NCI-H774 (cell line): ENCODE results near the gene NDUFC1.
"Not testable (repeated sequence)": the region's sequence is repeated elsewhere in the genome, so short reads cannot be mapped to it uniquely, and the experiment has no call there.

ENCODE experiments used
- DNase-seq: peaks from one replicate; lab custom pipeline; 2025; lab: John Stamatoyannopoulos, UW

Gene NDUFC1

DNA sequence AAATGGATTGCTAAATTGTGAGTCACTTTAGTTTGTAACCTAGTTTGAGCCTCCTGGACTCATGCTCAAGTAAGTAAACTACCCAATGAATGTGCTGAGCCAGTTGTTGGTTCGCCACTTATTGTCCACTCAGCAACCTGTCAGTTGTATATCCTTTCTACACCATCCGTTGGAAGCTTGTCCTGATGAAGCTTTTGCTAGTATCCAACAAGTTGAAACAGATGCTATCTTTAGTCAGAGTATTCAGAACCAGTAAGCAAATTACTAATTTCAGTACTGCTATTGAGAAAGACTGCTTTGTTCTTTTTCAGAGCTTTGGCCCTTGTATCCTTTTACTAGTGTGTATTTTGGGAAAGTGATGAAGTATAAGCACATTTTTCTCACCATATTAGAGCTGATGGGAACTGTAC lies 5.3 kb downstream of the NDUFC1 start:
- no peak for DNase-seq

DNA sequence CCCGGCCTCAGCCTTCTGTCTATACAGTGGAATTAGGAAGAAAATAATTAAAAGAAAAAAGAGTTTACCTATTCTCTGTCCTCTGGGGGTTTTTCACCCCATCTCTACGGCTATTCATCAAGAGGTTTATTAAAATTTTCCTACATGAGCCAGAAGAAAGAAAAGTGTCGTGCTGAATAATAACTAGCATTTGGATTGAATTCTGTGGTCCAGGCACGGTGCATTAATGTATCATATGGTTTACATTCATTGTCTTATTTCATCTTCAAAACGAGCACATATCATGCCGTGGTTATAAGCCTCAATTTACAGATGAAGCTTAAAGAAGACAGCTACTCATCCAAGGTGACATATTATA lies 6.4 kb downstream of the NDUFC1 start:
- DNase-seq: no peak

DNA sequence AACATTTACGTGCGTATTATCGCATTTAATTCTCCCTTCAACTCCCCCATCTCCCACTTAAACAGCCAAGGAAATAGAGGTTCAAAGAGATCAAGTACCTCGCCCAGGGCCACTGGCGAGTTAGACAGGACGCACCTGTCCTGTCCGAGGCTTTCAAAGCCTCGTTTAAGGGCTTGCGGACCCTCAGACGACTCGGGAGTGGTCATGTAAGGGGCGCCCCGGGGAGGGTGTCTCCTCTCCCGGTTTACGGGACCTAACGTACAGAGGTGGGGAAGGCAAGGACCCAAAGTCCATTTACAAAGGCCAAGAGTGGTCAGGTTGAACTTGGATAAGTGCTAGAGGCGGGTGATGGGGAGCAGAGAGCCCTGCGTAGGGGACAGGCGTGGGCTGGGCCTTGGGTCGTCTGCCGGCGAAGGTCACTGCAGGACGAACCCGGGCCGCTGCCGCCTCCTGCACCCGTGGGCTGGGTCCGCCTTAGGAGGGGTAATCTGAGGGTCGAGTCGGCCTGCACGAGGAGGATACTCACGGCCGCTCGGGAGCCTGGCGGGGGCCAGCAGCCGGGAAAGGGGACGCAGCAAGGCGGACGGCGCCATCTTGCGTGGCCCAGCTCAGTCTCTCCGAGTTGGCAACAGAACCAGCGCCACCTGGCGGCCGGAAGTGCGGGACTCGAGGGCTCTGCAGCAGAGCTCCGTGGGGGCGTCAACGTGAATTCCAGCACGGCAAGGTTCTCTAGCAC lies 6.9 kb downstream of the NDUFC1 start:
- DNase-seq: peak; percentile 74

DNA sequence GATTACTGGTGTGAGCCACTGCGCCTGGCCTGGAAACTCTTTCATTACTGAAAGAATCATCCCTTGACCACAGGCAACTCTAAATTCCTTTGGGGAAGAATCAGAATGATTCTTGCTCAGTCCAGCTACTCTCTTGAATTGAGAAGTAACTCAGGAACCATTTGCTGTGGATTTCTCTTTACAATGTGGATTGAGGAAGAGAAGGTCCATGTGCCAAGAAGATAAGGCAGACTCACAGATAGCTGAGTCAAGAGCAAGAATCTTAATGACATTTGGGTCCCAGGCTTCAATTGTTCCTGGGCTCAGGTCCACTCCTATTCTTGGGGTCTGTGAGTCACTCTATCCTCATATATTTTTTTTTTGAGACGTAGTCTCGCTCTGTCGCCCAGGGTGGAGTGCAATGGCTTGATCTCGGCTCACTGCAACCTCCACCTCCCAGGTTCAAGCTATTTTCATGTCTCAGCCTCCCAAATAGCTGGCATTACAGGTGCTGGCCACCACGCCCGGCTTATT lies 16.0 kb downstream of the NDUFC1 start:
- DNase-seq: no peak

- no peak for DNase-seq
Observed at GRCh38 chr4:139282721-139283075, 19.6 kb downstream of the NDUFC1 start.

DNA sequence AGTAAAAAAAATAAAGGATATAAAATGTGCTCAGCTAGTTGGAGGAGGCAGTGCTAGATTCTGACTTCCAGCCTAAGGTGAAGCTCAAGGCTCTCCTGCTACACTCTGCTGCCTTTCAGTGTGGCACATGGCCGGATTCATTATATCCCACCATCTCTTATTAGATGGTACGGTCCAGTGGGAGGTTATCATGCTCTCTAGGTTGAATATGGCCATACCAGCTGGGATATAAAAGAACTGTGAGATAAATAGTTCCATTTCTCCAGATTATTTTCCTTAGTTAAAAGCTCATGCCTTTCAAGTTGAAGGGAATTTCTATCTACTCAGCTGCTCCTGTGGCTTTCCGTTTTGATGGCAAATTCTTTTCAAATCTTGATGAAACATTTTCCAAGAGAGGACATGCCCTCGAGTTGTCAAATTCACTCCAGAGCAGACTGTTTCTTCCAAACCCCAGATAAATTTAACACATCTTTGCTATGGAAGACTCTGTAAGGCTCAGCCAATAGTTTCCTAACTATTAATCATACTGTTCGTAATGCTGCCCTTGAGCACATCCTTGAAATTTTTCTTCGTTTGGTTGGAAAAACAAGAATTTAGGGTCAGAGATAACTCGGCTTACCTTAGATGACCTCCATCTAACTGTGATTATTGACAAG lies 20.1 kb downstream of the NDUFC1 start:
- no peak for DNase-seq

- no peak for DNase-seq
Observed at GRCh38 chr4:139279760-139280620, 22.3 kb downstream of the NDUFC1 start, which contains the start of gene MGARP. Gene MGARP (minus strand): TSS chr4:139280225. CDS start chr4:139280158, 67 bp downstream.

GRCh38 chr4:139278912-139279759 lies 23.1 kb downstream of the NDUFC1 start:
- DNase-seq: no peak

GRCh38 chr4:139278485-139278884 lies 23.8 kb downstream of the NDUFC1 start:
- no peak for DNase-seq

DNA sequence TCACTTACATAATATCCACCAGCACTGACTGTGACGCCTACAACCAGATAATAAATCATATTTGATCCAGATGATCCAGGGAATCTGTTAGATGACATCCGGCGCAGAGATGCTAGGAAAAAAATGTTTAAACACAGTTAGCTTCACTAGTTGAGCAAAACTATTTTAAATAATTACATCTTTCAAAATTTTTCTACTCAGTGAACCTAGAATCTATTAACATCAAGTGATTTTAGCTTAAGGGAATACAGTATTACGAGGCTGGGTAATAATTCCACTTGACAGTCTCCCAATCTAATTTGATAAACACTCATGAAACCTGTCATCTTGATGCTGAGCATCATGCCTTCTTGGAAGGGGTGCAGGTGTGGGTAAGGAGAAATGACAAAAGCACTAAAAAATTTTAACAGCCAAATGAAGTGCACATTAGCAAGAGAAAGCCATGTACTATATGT lies 27.0 kb downstream of the NDUFC1 start:
- DNase-seq: no peak

- no peak for DNase-seq
Observed at GRCh38 chr4:139274790-139275189, 27.5 kb downstream of the NDUFC1 start.

DNA sequence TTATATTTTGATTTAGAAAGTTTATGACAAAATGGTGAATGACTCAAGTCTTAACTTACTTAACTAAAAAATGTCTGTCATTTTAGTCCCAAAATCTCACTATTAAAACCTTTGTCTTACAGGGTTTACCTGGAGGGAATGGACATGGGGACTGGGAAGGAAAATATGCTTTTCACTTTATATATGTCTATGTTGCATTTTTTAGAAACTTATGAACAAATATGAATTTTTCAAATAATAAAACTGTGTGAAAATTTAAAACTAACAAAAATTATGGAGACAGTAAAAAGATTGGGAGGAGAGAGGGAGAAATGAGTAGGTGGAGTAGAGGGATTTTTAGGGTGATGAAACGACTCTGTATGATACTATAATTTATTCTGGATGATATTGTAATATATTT lies 28.4 kb downstream of the NDUFC1 start:
- DNase-seq: no peak

- no peak for DNase-seq
Observed at GRCh38 chr4:139267301-139267700, 35.0 kb downstream of the NDUFC1 start.

GRCh38 chr4:139266583-139267257 lies 35.6 kb downstream of the NDUFC1 start:
- no peak for DNase-seq

- DNase-seq: no peak
Observed at GRCh38 chr4:139266208-139266582, 36.1 kb downstream of the NDUFC1 start.

DNA sequence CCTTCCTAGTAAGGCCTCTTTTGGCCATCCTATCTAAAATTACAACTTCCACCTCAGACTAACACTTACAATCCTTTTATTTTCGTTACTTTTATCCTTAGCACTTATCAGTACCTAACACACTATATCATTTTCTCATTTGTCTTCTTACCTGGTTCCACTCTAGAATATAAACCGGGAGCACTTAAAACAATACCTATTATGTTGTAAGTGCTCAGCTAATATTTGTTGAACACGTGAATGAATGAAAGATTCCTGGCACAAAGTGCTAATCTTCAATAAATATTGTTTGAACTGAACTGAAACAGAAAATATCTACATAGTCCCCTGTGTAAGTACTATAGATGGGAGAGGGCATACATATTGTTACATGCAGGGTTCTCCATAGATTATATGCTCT lies 36.6 kb downstream of the NDUFC1 start:
- DNase-seq: peak; percentile 5

DNA sequence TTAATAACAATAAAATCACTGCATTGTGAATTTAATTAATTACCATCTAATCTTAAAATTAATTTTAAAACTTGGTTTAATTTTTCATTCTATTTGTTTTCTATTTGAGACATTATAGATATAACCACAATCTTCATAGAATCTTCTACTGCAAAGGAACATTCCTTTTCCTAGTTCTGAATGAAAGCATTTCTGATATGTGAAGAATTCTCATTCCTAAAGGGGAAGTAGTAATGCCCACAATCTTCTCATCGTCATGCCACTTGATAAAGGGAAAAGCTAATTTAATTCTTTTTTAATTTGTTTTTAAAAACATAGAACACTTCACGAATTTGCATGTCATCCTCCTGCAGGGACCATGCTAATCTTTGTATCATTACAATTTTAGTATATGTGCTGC lies 45.9 kb downstream of the NDUFC1 start:
- DNase-seq: no peak

DNA sequence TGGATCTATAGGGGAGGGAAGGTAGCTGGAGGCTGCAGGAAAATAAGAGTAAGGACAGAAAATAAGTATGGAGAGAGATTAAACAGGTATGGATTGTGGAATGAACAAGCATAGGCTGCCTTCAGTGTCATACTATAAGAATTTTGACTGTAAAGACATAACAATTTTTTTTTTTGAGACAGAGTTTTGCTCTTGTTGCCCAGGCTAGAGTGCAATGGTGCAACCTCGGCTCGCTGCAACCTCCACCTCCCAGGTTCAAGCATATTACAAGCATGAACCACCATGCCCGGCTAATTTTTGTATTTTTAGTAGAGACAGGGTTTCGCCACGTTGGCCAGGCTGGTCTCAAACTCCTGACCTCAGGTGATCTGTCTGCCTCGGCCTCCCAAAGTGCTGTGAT lies 46.7 kb downstream of the NDUFC1 start:
- DNase-seq: not testable (repeated sequence)

- DNase-seq: no peak
Observed at GRCh38 chr4:139253713-139254112, 48.6 kb downstream of the NDUFC1 start.

DNA sequence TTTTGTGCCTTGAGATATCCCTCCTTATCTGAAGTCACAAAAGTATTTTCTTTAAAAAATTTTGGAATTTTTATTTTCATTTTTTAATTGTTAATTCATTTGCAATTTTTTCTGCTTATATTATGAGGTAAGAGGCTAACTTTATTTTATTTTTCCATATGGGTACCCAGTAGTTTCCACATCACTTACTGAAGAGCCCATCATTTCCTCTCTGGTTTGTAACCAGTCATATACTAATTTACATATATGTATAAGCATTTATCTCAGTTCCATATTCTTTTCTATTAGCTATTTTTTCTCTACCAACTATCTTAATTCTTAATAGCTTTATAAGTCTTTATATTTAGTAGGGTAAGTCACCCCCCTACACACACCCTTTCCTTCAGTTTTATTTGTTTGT lies 49.2 kb downstream of the NDUFC1 start:
- no peak for DNase-seq

DNA sequence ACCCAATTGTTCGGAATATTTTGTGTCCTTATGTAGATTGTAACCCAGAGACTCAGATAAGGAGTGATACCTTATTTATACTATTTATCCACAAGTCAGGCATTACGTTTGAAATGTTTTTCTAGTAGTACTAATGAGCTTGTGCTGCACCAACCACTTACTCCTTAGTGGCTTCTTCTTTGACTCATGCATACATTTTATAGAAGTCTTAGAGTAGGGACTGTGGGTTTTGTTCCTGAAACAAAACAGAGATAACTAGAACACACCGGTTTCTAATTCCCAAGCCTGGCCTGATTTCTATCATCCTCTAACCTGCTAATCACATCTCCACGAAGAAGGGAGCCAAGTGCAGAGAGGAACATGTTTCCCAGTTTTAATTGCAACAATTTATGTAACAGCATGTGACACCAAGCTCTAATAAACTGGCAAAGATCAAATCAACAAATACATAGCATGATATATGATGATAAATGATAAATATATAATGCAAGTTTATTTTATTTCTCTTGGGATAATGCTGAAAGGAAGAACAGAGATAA lies 54.5 kb downstream of the NDUFC1 start:
- DNase-seq: no peak
